ES-I3 (cell line): Measurements from ENCODE around the gene LRRC10B.

Experiments
- H3K36me3 ChIP-seq: 2 replicates; pipeline ENCODE4 v1.6.1; 2013; ENCODE audit warnings: mild to moderate bottlenecking, low read length, control low read depth, moderate library complexity; ENCODE audit not compliant: insufficient read depth
- H3K4me1 ChIP-seq: 2 replicates; pipeline ENCODE4 v1.6.1; 2013; ENCODE audit warnings: mild to moderate bottlenecking, control low read depth, low read length; ENCODE audit not compliant: insufficient read depth
- H3K9ac ChIP-seq: 2 replicates; pipeline ENCODE4 v1.6.1; 2013; ENCODE audit warnings: low read depth, mild to moderate bottlenecking, low read length, moderate library complexity
- H3K9me3 ChIP-seq: 2 replicates; pipeline ENCODE4 v1.6.1; 2013; ENCODE audit warnings: mild to moderate bottlenecking, low read length, moderate library complexity; ENCODE audit not compliant: control insufficient read depth, insufficient read depth

Gene LRRC10B

GRCh38 chr11:61480261-61480993 lies 28.1 kb upstream of the LRRC10B start:
- no peak overlapping the region for H3K9ac ChIP-seq
- H3K36me3 ChIP-seq, result no peaks in the 10 kb centered on the region
- peaks cover 14% of the 10 kb centered on the region for H3K4me1 ChIP-seq
- H3K9me3 ChIP-seq, result no peaks in the 10 kb centered on the region

GRCh38 chr11:61480994-61481335 lies 27.6 kb upstream of the LRRC10B start:
- Histone ChIP-seq H3K9ac (no peak overlapping the region), H3K9me3 (no peaks in the 10 kb centered on the region), H3K36me3 (no peaks in the 10 kb centered on the region), H3K4me1 (peaks cover 14% of the 10 kb centered on the region)

GRCh38 chr11:61481806-61482205 lies 26.7 kb upstream of the LRRC10B start:
- no peaks in the 10 kb centered on the region for H3K36me3 ChIP-seq
- H3K4me1 ChIP-seq, result peaks cover 14% of the 10 kb centered on the region
- no peak overlapping the region for H3K9ac ChIP-seq
- no peaks in the 10 kb centered on the region for H3K9me3 ChIP-seq

DNA sequence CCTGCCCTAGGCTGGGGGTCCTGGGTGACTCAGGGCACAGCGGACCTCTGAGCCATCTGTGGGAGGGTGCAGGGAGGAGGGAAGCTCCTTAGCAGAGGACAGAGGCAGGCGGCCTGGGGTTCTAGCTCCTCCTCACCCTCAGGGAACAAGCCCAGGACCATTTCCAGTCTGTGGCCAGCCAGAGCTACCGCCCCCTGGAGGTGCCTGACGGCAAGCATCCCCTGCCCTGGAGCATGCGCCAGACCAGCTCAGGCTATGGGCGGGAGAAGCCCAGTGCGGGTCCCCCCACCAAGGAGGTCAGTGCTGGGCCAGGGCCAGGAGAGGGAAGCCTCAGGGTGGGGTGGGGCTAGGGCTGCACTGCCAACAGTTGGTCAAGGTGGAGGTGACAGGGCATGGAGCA lies 26.0 kb upstream of the LRRC10B start:
- H3K36me3 ChIP-seq, result no peaks in the 10 kb centered on the region
- peaks cover 14% of the 10 kb centered on the region for H3K4me1 ChIP-seq
- H3K9ac ChIP-seq, result no peak overlapping the region
- H3K9me3 ChIP-seq, result no peaks in the 10 kb centered on the region

- Histone ChIP-seq H3K9me3 (no peaks in the 10 kb centered on the region), H3K9ac (no peak overlapping the region), H3K36me3 (no peaks in the 10 kb centered on the region), H3K4me1 (peaks cover 23% of the 10 kb centered on the region)
These were observed 24.0 kb upstream of the LRRC10B start for GRCh38 chr11:61484541-61484940.

DNA sequence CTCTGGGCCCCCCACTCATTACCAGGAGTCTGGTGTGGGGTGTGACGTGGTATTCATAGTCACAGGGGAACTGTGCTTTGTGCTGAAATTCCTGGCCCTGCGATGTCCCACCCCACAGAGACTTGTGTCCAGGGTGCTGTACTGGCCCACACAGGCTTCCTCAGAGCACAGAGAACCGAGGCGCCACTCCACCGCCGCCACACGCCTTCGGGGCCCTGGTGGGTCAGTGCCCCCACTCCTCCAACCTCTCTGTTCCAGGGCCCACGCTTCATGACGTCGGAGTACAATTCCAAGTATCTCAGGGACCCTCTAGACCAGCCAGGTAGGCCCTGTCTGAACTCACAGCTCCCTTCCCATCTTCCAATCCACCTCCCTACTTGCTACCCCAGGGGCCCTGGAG lies 23.5 kb upstream of the LRRC10B start:
- Histone ChIP-seq H3K9me3 (no peaks in the 10 kb centered on the region), H3K9ac (no peak overlapping the region), H3K36me3 (no peaks in the 10 kb centered on the region), H3K4me1 (peaks cover 28% of the 10 kb centered on the region)

- peaks cover 33% of the 10 kb centered on the region; the same call in 1 of the 2 replicates for H3K4me1 ChIP-seq
- H3K36me3 ChIP-seq, result no peaks in the 10 kb centered on the region
- no peaks in the 10 kb centered on the region for H3K9me3 ChIP-seq
- no peak overlapping the region for H3K9ac ChIP-seq
These were observed 22.4 kb upstream of the LRRC10B start for GRCh38 chr11:61486011-61486620.

DNA sequence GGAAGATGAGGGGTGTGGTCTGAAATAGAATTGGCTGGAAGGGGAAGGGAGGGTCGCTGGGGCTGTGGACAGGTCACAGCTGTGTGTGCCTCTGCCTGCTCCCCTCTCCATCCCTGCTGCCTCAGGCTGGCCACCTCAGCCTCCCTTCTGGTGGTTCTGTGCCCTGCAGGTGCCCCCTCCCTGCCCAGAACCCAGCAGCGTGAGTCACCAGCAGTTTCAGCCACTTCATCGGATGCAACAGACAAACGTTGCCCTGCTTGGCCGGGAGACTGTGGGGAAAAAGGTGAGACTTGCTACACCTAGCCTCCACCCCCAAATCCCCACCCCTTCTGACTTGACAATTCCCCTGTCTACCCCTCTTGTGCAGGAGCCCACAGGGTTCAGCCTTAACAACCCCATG lies 21.8 kb upstream of the LRRC10B start:
- H3K36me3 ChIP-seq, result no peaks in the 10 kb centered on the region
- peaks cover 26% of the 10 kb centered on the region; the same call in 1 of the 2 replicates for H3K4me1 ChIP-seq
- no peaks in the 10 kb centered on the region for H3K9me3 ChIP-seq
- H3K9ac ChIP-seq, result no peak overlapping the region

- Histone ChIP-seq H3K9me3 (no peaks in the 10 kb centered on the region), H3K36me3 (no peaks in the 10 kb centered on the region), H3K4me1 (peaks cover 23% of the 10 kb centered on the region; the same call in 1 of the 2 replicates), H3K9ac (no peak overlapping the region)
These were observed 21.1 kb upstream of the LRRC10B start for GRCh38 chr11:61487342-61488025.

DNA sequence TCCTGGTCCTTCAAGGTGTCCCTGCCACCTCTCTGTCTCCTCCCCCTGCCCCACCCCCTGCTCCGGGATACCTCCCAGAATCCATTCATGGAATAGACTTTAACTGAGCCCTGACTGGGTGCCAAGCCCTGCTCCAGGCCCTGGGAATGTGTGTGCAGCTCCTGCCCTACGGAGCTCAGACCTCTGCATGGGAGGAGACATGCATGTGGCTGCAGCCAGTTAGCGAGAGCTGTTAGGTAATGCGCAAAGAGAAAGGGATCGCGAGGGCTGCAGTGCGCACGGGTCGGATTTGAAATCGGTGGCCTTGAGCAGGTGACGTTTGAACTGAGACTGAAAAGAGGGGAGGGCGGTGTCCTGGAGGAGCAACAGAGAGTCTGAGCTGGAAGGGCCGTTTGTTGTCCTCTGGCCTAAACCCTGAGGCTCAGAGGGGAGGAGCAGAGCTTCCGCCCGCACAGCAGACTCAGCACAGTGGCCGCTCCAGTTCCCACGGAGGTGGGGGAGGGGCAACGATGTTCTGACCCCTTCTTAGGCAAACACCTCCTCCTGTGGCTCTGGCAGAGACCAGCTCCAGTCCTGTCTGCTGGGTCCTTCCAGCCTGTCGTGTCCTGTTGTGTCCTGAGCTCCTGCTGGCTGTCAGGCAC lies 19.8 kb upstream of the LRRC10B start:
- Histone ChIP-seq H3K9ac (peak overlapping the region; percentile 17; the same call in 1 of the 2 replicates), H3K9me3 (no peaks in the 10 kb centered on the region), H3K36me3 (no peaks in the 10 kb centered on the region), H3K4me1 (peaks cover 23% of the 10 kb centered on the region; the same call in 1 of the 2 replicates)

- Histone ChIP-seq H3K4me1 (peaks cover 23% of the 10 kb centered on the region; the same call in 1 of the 2 replicates), H3K9ac (no peak overlapping the region), H3K36me3 (no peaks in the 10 kb centered on the region), H3K9me3 (no peaks in the 10 kb centered on the region)
These were observed 18.5 kb upstream of the LRRC10B start for GRCh38 chr11:61489833-61490721.

- Histone ChIP-seq H3K36me3 (no peaks in the 10 kb centered on the region), H3K4me1 (peaks cover 28% of the 10 kb centered on the region; the same call in 1 of the 2 replicates), H3K9ac (no peak overlapping the region), H3K9me3 (no peaks in the 10 kb centered on the region)
These were observed 16.7 kb upstream of the LRRC10B start for GRCh38 chr11:61491736-61492395.

GRCh38 chr11:61494381-61494961 lies 14.1 kb upstream of the LRRC10B start:
- H3K9ac ChIP-seq, result no peak overlapping the region
- no peaks in the 10 kb centered on the region for H3K36me3 ChIP-seq
- peaks cover 17% of the 10 kb centered on the region for H3K4me1 ChIP-seq
- no peaks in the 10 kb centered on the region for H3K9me3 ChIP-seq
